ENCODE data around the gene PDS5B. TPM values are rescaled to one million over a fixed set of nuclear protein-coding genes. Genes with fewer than 3 reads are reported as not detected.

The PDS5B gene
- total RNA-seq, 1 experiment from 2014 or later = 13.7 TPM

DNA sequence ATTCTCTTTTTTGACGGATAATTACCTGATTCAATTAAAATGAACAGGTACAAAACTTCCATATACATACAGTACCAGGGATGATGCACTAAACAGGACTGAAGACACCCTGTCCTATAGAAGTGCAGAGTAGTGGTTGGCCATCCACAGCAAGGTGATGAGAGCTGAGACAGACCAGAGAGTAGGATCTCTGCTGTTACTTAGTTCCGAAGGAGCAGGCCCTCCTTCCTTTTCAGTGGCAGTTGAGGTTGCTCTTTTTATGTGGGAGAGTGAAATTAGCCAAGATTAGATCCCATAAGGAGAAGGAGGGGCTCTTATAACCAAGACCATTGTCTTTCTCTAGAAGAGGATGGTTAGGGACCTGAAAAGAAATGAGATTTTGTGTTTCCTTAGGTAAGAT, 4.0 kb downstream of the PDS5B start:
- no peak for DNase-seq (ENCODE audit: low spot score)

DNA sequence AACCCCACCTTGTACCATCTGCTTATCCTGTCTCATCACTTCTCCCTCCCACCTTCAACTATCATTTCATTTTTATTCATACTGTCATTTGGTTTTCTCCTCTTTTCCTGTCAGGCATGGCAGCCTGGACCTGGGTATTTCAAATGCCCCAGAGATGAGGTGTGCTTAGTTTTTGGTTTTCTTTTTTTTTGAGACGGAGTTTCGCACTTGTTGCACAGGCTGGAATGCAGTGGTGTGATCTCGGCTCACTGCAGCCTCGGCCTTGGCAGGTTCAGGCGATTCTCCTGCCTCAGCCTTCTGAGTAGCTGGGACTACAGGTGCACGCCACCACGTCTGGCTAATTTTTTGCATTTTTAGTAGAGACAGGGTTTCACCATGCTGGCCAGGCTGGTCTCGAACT, 5.8 kb downstream of the PDS5B start:
- no peak for DNase-seq (ENCODE audit: low spot score)

DNA sequence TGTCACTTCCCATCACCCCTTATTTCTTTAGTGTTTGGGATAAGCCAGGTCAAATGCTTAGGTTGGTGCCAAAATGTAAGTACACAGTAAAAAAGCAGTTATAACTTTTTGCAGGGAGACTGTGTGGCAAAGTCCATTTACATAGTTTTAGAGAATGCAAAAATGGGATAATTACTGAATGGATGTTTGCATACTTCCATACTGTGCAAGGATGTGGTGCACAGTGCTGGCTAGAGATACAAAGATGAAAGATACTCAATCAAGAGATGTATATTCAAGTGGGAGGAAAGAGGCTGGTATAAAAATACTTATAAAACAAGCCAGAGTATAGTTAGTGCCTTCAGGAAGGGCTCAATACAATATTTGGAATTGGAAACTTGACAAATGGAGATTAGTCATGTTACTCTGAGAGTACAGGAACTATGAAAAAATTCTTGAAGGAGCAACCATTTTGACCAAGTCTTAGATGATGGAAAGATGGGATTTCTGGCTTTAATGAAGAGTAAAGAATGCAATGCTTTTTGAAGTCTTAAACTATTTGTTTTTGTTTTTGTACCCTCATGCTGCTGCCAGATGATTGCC, 8.0 kb downstream of the PDS5B start:
- DNase-seq (ENCODE audit: low spot score) = no peak

DNA sequence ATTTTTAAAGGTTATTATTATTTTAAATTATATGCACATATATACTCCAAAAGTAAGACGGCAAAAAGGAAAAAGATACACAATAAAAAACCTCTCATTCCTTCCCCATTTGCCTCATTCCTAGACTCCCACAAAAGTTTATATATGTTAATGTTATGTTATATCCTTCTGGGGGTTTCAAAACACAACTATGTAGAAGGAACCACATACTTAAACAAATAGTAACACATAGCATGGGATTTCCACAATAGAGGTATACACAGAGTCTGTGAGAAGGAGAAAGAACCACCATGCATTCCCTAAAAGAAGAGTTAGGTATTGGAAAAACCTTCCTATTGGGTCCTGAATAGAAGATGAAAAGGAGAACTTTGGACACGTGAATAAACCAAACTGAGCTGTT, 9.1 kb downstream of the PDS5B start:
- no peak for DNase-seq (ENCODE audit: low spot score)

DNA sequence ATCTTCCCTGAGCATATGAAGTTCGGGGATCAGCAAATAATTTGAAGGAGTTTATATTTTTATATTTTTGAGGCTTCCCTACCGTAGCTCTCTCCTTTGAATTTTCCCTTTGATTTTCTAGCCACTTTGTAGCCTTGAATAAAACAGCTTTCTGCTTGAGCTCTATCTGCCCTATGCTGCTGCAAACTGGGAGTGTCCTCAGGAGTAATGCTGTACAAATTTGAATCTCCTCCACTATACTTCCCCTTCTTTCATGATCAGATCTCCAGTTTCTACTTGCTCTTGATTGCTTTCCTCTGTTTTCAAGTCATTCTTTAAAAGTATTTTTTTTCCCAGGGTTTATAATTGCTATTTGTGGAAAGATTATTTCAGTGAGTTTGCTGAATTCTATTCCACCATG, 14.6 kb downstream of the PDS5B start:
- no peak for DNase-seq (ENCODE audit: low spot score)

DNA sequence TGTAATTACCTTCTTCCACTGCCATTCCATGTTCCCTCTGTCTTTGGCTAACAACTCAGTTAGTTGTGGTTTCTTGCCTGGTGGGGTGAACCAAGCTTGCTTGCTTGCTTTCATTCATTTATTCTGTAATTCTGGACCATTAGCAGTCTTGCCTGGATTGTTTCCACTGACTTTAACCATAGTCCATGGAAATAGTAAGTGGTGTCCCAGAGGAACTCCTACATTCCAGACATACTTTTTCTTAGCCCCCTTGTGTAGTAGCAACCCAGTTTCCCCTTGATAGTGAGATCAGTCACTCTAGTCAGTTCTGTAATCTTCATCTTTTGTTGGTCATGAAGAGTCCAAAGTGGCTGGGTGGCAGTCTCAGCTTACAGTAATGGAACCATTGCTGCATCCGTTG, 23.2 kb downstream of the PDS5B start:
- no peak for DNase-seq (ENCODE audit: low spot score)

DNA sequence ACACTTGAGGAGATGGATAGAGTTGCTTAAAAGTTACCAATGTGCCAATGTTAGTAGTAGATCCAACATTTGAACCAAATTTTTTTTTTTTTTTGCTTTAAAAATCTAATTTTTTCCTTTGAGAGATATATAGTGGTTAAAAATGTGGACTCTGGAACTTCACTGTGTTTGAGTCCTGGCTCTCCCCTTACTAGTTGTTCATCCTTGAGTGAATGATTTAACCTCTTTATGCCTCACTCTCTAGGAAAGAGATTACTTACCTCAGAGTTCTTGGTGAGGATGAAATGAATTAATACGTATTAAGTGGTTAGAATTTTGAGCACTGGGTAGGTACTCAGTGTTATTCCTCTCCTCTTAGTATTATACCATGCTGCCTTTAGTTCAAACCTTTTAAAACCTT, 24.3 kb downstream of the PDS5B start:
- no peak for DNase-seq (ENCODE audit: low spot score)

DNA sequence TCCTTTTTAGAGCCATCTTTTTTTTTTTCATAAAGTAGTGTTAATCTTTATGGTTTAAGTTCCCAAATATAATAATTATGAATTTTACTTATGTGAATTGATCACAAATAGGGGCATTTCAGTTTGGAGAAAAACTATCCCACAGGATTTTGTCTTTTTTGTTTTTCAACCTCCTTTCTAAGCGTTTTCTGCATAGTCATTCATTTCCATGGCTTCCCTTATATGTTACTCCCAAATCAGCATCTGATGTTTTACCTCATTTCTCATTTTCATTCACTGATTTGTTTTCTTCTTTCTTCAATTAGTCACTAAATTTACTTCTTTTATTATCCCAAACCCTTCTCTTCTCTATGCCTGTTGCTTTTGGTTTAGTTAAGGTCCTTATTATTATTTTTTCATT, 24.7 kb downstream of the PDS5B start:
- no peak for DNase-seq (ENCODE audit: low spot score)

DNA sequence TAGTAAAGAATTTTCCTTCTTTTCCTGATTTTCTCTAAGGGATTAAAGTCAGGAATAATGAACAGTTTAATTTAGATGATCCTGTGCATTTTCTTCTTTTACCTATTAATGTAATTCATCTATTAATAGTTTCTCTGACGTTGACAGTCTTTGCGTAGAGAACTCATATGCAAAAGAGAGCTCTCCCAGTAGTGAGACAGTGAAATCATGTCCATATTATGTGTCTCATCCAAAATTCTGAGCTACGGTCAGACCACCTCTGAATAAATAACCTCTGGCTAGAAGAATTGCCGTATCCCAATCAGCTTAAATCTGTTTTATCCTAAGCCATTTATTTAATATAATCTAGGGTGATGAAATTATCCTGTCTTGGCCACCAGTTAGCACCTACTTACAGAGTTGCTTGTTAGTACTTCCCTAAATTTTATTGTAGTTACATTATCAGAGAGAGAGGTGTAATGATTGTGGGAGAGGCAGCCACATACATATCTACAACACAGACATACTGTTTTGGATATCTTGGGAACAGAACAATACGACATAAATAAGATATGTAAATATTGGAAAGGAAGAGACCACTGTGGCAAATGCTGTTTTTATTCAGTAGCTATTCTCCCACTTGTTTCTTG, 30.7 kb downstream of the PDS5B start:
- DNase-seq (ENCODE audit: low spot score) = no peak

DNA sequence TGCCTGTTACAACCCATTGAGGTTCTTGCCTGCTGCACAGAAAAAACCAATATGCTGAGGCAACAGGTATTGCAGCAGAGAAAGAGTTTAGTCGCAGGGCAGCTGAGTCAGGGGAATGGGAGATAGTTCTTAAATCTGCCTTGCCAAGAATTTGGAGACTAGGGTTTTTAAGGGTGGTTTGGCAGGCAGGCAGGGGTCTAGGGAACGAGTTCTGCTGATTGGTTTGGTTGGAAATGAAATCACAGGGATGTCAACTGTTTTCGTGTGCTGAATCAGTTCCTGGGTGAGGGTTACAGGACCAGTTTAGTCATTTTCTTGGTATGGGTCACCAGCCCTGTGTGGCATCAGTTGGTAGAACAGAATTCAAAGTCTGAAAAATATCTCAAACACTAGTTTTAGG, 36.6 kb downstream of the PDS5B start:
- DNase-seq (ENCODE audit: low spot score) = no peak

DNA sequence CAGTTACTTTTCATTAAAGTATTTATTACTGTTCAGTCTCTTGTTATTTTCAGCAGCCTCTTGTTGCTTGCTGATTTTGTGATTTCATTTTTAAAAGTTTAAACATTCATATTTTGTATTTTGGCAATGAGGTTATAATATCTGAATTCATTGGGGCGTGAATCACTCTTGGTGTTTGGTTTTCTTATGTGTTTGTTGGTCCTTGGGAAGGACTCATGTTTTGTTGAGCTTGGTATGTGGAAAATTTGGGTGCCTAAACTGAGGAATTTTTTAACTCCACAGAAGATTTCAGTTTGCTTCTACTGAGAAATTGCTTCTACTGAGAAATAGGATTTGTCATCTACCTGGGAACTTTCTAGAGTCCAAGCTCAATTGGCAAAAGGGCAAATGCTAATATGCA, 38.2 kb downstream of the PDS5B start:
- no peak for DNase-seq (ENCODE audit: low spot score)

DNA sequence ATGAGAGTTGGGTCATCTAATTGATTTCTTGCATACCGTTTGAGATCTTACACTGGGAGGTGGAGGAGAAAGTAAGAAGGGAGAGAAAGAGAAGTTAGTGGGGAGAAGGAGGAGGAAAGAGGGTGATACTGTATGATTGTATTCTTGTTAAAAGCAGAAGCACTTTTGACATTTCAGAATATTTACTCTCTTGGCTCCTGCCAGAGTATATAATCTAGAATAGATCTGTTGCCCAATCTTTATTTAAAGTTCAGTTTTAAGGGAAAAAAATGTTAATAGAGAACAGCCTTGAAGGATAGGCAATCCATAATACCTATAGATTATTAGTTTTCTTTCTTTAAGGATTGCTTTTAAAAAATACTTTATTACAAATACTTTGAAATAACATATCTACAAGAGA, 41.5 kb downstream of the PDS5B start:
- DNase-seq (ENCODE audit: low spot score) = no peak

DNA sequence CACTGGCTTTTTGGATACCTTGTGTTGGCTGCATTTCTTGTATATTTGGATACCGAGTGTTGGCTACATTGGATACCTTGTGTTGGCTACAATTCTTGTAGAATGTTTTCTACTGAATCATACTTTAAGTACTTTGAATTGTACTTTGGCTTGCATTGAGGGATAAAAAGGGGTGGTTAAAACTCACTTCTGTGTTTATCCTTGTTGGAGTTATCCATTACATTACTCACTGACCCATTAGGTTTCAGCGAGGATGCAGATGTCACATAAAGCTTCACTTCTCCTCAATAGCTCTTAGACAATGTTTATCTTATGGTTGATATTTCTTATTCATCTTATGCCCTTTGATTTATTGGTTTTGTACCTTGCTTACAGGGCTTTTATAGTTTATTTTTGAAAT, 43.1 kb downstream of the PDS5B start:
- no peak for DNase-seq (ENCODE audit: low spot score)

DNA sequence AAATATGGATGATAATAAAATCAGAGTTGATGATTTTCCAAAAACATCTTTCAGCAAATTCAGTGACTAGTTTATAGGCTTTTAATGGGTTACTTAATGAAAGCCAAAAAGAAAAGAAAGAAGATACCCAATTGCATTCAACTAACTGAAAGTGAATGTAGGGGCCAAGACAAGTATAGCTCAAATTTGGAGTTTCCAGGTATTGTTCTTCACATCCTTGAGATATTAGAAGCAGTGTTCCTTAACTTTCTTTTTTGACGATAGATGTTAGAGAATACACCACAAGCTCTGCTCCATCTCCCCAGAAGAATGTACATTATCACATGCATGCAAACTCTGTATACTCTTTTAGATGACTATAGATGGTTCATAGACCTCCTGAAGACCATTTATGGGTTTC, 43.6 kb downstream of the PDS5B start:
- no peak for DNase-seq (ENCODE audit: low spot score)

DNA sequence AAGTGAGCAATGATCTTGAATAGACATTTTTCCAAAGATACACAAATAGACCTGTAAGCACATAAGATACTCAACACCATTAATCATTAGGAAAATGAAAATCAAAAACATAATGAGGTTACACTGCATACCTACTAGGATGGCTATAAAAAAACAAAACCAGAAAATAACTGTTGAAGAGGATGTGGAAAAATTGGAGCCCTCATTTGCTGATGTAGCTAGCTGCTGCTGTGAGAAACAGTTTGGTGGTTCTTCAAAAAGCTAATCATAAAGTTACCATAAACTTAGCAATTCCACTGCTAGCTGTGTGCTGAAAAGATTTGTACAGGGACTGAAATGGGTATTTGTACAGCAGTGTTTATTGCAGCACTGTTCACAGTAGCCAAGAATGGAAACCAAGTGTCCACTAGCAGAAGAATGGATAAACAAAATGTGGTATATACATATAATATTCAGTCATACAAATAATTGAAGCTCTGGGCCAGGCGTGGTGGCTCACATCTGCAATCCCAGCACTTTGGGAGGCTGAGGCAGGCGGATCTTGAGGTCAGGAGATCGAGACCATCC, 46.2 kb downstream of the PDS5B start:
- no peak for DNase-seq (ENCODE audit: low spot score)

DNA sequence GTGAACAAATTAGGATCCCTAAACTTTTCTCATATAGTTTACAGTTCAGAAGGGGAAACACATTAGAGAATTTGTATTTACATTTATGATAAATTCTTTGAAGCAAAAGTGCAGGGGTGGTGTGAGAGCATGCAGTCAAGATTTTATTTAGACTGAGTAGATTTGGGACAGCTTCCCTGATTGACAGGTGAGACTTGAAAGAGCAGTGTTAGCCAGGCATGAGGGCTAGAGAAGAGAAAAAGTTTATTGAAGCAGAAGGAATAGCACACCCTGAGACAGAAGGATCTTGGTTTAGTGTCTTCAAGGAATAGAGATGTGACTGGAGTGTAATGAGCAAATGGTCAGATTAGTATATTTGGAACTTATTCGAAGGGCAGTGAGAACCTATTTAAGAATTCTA, 50.5 kb downstream of the PDS5B start:
- DNase-seq (ENCODE audit: low spot score) = no peak

DNA sequence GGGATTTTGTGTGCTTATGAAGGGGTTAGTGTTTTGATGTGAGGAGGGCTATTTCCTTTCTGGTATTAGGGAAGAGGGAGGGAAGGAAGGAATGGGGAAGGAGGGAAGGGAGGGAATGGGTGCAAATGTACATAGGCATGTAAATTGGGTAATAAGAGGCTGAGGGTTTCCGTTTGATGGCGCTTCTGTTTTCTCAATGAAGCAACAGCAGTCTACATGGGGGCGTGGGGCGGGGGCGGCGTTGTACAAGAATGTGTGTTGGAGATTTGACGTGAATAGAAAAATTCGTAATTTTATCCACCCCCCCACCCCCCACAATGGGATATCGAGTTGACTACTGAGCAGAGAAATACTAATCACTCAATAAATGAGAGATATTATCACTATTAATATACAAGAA, 52.5 kb downstream of the PDS5B start:
- no peak for DNase-seq (ENCODE audit: low spot score)

DNA sequence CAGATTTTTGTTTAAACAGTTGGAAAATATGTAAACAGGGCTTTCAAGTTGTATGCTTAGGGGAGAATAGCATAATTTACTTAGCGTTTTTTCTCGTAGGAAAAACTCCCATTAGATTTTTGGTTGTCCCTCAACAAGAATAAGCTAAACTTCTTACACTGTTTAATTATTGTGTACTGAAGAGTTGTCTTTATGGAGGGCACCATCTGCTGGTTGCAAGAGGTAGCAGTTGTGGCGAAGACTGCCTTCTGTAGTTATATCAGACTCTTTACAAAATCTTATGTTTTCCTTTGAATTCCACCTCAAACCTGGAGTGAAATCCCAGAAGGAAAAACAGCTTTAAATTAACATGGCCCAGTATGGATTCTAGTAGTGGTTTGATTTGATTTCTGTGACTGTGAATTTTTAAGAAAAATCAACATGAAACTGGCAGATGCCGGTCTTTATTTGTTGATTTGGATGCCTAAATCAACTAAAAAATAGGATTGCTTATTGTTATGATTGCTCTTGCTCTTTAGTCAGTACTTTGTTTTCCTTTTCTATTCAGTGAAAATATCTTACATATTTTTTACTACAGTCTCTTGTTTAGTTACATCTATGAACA, 53.4 kb downstream of the PDS5B start:
- DNase-seq (ENCODE audit: low spot score) = peak; percentile 29

DNA sequence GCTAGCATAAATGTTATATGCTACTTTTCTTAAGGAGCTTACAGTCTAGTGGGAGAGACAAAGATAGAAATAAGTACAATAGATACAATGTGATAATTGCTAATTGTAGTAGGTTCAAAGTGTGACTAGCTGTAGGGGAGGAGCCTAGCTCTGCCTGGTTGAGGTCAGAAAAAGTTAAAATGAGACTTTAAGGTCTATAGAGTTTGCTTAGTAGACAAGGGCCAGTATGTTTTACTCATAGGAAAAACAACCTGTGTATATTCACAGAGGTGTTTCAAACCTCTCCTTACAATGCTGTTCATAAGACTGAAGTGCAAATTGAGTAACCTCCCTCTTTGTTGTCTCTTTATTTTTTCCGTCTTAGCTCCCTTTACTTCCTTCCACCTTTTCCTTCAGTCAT, 56.1 kb downstream of the PDS5B start:
- no peak for DNase-seq (ENCODE audit: low spot score)

DNA sequence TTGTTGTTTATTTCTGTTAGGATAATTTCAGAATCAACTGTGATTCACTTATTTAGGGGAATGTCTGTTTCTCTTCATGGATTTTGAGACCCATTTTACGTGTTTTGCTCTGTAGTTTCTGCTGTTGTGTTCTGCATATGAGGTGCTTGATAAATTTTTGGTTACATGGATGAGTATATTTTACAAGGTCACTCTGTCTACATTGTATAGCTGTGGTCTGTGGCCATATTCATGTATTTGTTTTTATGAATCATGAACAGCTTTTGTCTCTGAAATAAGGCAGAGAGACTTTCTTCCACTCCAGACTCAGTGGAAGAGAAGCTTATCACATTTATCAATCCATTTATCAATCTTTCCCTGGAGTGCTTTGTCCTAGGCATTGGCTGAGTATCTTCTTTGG, 56.6 kb downstream of the PDS5B start:
- no peak for DNase-seq (ENCODE audit: low spot score)

DNA sequence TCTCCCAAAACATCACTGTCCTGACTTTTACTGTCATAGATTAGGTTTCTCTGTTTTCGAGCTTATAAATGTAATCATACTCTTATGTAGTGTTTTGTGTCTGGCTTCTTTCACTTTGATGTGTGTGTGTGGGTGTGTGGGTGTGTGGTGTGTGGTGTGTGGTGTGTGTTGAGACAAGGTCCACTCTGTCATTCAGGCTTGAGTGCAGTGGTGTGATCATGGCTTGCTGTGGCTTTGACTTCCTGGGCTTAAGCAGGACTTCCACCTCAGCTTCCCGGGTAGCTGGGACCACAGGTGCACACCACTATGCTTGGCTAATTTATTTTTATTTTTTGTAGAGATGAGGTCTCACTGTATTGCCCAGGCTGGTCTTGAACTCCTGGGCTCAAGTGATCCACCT, 59.6 kb downstream of the PDS5B start:
- DNase-seq (ENCODE audit: low spot score) = no peak

DNA sequence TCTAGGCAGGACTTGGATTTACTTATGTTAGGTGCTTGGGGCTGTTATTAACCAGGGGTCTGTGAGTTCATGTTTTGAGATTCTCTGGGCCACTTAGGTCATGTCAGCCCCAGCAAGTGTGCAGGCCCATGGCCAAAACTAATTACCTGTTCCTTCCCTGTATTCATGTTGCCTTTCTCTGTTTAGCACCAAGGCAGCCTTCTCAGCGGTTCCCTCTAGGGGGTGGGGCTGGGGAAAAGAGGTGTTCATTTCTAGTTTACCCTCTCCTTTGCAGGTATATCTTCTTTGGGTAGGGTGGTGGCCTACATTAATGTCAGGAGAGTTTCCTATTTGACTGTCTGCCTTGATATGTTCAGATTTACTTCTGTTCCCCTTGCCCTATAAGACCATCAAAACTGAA, 61.7 kb downstream of the PDS5B start:
- DNase-seq (ENCODE audit: low spot score) = no peak

DNA sequence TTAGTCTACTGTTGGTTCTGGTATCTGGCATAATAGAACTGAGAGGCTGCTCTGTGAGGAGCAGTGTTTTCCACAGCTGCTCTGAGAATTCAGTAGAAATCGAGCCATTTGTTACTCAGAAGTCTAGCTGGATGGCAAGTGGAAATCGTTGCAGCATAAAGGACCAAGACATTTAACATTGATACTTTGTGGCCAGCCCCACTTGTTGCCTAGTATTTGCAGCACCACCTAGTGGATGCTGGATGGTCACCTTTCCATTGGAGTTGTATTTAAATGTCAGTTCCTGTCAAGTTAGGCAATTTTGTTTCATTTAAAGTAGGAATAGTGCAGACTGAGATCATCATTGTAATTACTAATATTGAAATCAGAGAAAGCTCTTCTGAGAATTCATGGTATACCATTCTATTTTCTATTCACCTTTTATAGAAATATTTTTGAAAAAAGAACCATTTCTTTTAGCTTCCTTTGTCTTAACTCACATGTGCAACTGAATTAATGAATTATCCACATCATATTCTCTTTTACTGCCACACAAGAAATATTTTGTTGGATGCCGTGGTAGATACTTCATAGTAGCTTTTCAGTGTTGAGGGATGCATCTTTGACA, 64.6 kb downstream of the PDS5B start:
- DNase-seq (ENCODE audit: low spot score) = peak; percentile 39
